GM12892 (cell line): ENCODE measurements around the gene TNFRSF6B.

Experiments used
- DNase-seq: peaks from one replicate; pipeline ENCODE4 v3.0.0; 2011; ENCODE audit not compliant: insufficient read length
- FAIRE-seq: peaks from 2 replicates; lab custom pipeline; 2011; peaks lifted over from hg19 to GRCh38; lab: Jason Lieb, UNC
- POLR2A ChIP-seq: IDR thresholded peaks from 2 replicates; pipeline ENCODE4 v1.6.1; 2011; ENCODE audit warnings: low read depth, low read length, control low read depth
- POLR2AphosphoS5 ChIP-seq: IDR thresholded peaks from 2 replicates; pipeline ENCODE4 v1.6.1; 2011; ENCODE audit warnings: low read depth, low read length, control low read depth
- TAF1 ChIP-seq: IDR thresholded peaks from 2 replicates; pipeline ENCODE4 v1.6.1; 2011; ENCODE audit warnings: low read depth, mild to moderate bottlenecking, control low read depth, low read length, borderline replicate concordance

Gene TNFRSF6B

GRCh38 chr20:63733579-63734081 lies 37.2 kb downstream of the TNFRSF6B start:
- TF ChIP-seq POLR2AphosphoS5, result no peak
- TF ChIP-seq TAF1, result no peak
- TF ChIP-seq POLR2A, result no peak
- no peak for DNase-seq
- FAIRE-seq, result no peak

GRCh38 chr20:63734111-63734945 lies 37.9 kb downstream of the TNFRSF6B start:
- TF ChIP-seq TAF1, result no peak
- no peak for TF ChIP-seq POLR2AphosphoS5
- no peak for TF ChIP-seq POLR2A
- no peak for FAIRE-seq
- DNase-seq, result no peak

GRCh38 chr20:63734946-63735858 lies 38.8 kb downstream of the TNFRSF6B start:
- no peak for TF ChIP-seq POLR2AphosphoS5
- TF ChIP-seq POLR2A, result no peak
- no peak for TF ChIP-seq TAF1
- DNase-seq (no peak), FAIRE-seq (no peak)

- FAIRE-seq, result peak; percentile 74
- peak; percentile 68 for DNase-seq
- TF ChIP-seq POLR2AphosphoS5, result peak; percentile 15; the same call in 1 of the 2 replicates
- no peak for TF ChIP-seq TAF1
- TF ChIP-seq POLR2A, result peak; percentile 48; the same call in 1 of the 2 replicates
These were observed 39.6 kb downstream of the TNFRSF6B start, which contains the start of gene LIME1 for GRCh38 chr20:63735859-63736718. Gene LIME1, plus strand, starts transcription at chr20:63736664. Its CDS starts 886 bp downstream, at chr20:63737550.

- FAIRE-seq (peak; percentile 5), DNase-seq (no peak)
- TF ChIP-seq POLR2A, result no peak; the same call in 1 of the 2 replicates
- TF ChIP-seq TAF1, result no peak
- TF ChIP-seq POLR2AphosphoS5, result no peak
These were observed 40.6 kb downstream of the TNFRSF6B start for GRCh38 chr20:63736893-63737694.

- FAIRE-seq, result no peak
- TF ChIP-seq POLR2A, result no peak
These were observed 41.2 kb downstream of the TNFRSF6B start for GRCh38 chr20:63737695-63737944.

GRCh38 chr20:63737945-63738686 lies 41.7 kb downstream of the TNFRSF6B start:
- DNase-seq (no peak), FAIRE-seq (peak; percentile 68)
- TF ChIP-seq TAF1, result no peak

More at GRCh38 chr20:63737695-63737944, 41.2 kb downstream of the TNFRSF6B start:
- DNase-seq, result no peak

- FAIRE-seq (no peak), DNase-seq (no peak)
- no peak for TF ChIP-seq TAF1
- no peak for TF ChIP-seq POLR2AphosphoS5
- no peak for TF ChIP-seq POLR2A
These were observed 42.3 kb downstream of the TNFRSF6B start for GRCh38 chr20:63738687-63739129.

GRCh38 chr20:63739130-63740069 lies 42.9 kb downstream of the TNFRSF6B start, which contains the start of gene SLC2A4RG:
Gene SLC2A4RG, plus strand, starts transcription at chr20:63739776. Its CDS starts 137 bp downstream, at chr20:63739913.
- TF ChIP-seq POLR2AphosphoS5 (no peak), TAF1 (no peak), POLR2A (no peak)
- peak; percentile 95 for DNase-seq
- peak; percentile 83 for FAIRE-seq
